Sigmoid colon (tissue), 7 donors: ENCODE data around the gene CSNK1G2. TPM values are rescaled to one million over a fixed set of nuclear protein-coding genes. Genes with fewer than 3 reads are reported as not detected.
A peak's percentile ranks its signal among the peaks of the same experiment; 100 is the strongest.

Experiments used
- DNase-seq: peaks from one replicate; pipeline ENCODE4 v3.0.0-alpha.2; 2019
- H3K27ac ChIP-seq, 4 donors: fragments of 200-600 bp; sonication (generic); one replicate each; pipeline ENCODE4 v1.5.1; 2016 to 2019; ENCODE audit warnings: mild to moderate bottlenecking in 1 of 4
- H3K27me3 ChIP-seq, 3 donors: fragments of 200-600 bp; sonication (generic); one replicate each; pipeline ENCODE4 v1.5.1; 2019; ENCODE audit warnings: mild to moderate bottlenecking in 1 of 3
- H3K36me3 ChIP-seq, 4 donors: fragments of 200-600 bp; sonication (generic); one replicate each; pipeline ENCODE4 v1.5.1; 2016 to 2019
- H3K4me1 ChIP-seq, 4 donors: fragments of 200-600 bp; sonication (generic); one replicate each; pipeline ENCODE4 v1.5.1; 2017 to 2019
- H3K4me3 ChIP-seq, 4 donors: fragments of 200-600 bp; sonication (generic); one replicate each; pipeline ENCODE4 v1.5.1; 2017 to 2019; ENCODE audit warnings: mild to moderate bottlenecking in 2 of 4, moderate library complexity in 1 of 4
- H3K9me3 ChIP-seq, 4 donors: fragments of 200-600 bp in 3 of 4; sonication (generic) in 3 of 4; one replicate each; pipeline versions ENCODE4 v1.5.1 to v1.6.1; 2013 to 2019
- EP300 ChIP-seq, 4 donors: sonication (generic); formaldehyde crosslinking; IDR thresholded peaks; one replicate each; pipeline ENCODE4 v1.6.1; 2017; ENCODE audit warnings: antibody characterized with exemption in 4 of 4
- POLR2A ChIP-seq, 2 donors: fragments of 450-650 bp; IDR thresholded peaks; one replicate each; pipeline ENCODE4 v1.6.1; 2016; ENCODE audit warnings: antibody characterized with exemption in 2 of 2, mild to moderate bottlenecking in 2 of 2, moderate library complexity in 2 of 2
- POLR2AphosphoS5 ChIP-seq, 4 donors: sonication (generic); formaldehyde crosslinking; IDR thresholded peaks; one replicate each; pipeline ENCODE4 v1.6.1; 2017; ENCODE audit warnings: antibody characterized with exemption in 4 of 4
- WGBS, 2 donors: extraction: QIAGEN DNeasy Blood & Tissue Kit; methylation state at CpG; one replicate each; pipeline ENCODE4 v1.1.7; 2013; 5-methylcytosine and 5-hydroxymethylcytosine counted together
- intact Hi-C: fragments of 100-400 bp; cut with DNase I; formaldehyde crosslinking; loops from one replicate; pipeline ENCODE4 v1.15.1; 2023
- polyA plus RNA-seq, 3 donors: library from polyadenylated mRNA; stranded (reverse); fragments of 200-250 nt; gene quantifications; one replicate each; pipeline ENCODE4 v1.2.3, GENCODE V29; 2013
- total RNA-seq, 4 donors: library from RNA; depleted of rRNA; stranded (reverse); fragments of >200 nt; gene quantifications; one replicate each; pipeline ENCODE4 v1.1.0, GENCODE V29; 2016
- TF ChIP-seq, protein P1 (sequence below), 4 experiments: fragments of 450-650 bp in 3 of 4; fragments of 200-600 bp in 1 of 4; IDR thresholded peaks; one replicate each; pipeline ENCODE4 v1.5.1; 2016 to 2019; ENCODE audit warnings: antibody characterized with exemption in 4 of 4, mild to moderate bottlenecking in 3 of 4, moderate library complexity in 2 of 4
- donor health status: healthy with polysubstance abuse.
- donor health status: Bipolar disorder and iron deficiency.
- donor health status: healthy.

CSNK1G2 gene
- total and polyA plus RNA-seq, 7 donors, result 24.6 to 91.1 (median 35.9) TPM

- DNase-seq, result no peak
- WGBS, 2 donors, result 70 to 85% methylated on average over 6 of the region's 6 CpGs
- Histone ChIP-seq H3K27me3 (no peaks in the 10 kb centered on the region), H3K4me1 (peaks cover 0 to 26% (median 13%) of the 10 kb centered on the region in 4 donors), H3K9me3 (no peaks in the 10 kb centered on the region), H3K27ac (peak overlapping the region in 2 of 4 donors; percentile 14 to 30), H3K36me3 (no peaks in the 10 kb centered on the region), H3K4me3 (no peak overlapping the region)
- intact Hi-C loops, result no loop called here
- TF ChIP-seq, protein P1, sequence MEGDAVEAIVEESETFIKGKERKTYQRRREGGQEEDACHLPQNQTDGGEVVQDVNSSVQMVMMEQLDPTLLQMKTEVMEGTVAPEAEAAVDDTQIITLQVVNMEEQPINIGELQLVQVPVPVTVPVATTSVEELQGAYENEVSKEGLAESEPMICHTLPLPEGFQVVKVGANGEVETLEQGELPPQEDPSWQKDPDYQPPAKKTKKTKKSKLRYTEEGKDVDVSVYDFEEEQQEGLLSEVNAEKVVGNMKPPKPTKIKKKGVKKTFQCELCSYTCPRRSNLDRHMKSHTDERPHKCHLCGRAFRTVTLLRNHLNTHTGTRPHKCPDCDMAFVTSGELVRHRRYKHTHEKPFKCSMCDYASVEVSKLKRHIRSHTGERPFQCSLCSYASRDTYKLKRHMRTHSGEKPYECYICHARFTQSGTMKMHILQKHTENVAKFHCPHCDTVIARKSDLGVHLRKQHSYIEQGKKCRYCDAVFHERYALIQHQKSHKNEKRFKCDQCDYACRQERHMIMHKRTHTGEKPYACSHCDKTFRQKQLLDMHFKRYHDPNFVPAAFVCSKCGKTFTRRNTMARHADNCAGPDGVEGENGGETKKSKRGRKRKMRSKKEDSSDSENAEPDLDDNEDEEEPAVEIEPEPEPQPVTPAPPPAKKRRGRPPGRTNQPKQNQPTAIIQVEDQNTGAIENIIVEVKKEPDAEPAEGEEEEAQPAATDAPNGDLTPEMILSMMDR (IDR thresholded peaks at IDR 0.05), result no peak
- TF ChIP-seq POLR2A (IDR thresholded peaks at IDR 0.05) (no peak), POLR2AphosphoS5 (IDR thresholded peaks at IDR 0.05) (no peak), EP300 (IDR thresholded peaks at IDR 0.05) (no peak)
These were observed 38.0 kb upstream of the CSNK1G2 start for GRCh38 chr19:1902923-1903322.

DNA sequence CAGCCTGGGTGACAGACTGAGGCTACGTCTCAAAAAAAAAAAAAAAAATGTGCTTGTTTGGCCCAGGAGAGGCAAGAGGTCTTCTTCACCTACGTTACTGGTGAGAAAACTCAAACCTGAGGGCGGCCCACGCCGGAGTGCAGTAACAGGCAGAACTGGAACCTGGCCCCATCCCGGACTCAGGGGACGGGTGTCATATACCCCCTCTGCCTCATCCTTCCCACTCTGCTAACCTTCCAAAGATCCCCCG, 36.2 kb upstream of the CSNK1G2 start:
- H3K9me3 ChIP-seq, result no peaks in the 10 kb centered on the region
- TF ChIP-seq, protein P1 (IDR thresholded peaks at IDR 0.05), result no peak
- TF ChIP-seq POLR2A (IDR thresholded peaks at IDR 0.05), result no peak
- TF ChIP-seq POLR2AphosphoS5 (IDR thresholded peaks at IDR 0.05), result no peak
- TF ChIP-seq EP300 (IDR thresholded peaks at IDR 0.05), result no peak
- H3K27ac ChIP-seq, result peak overlapping the region; percentile 67 to 89 (median 86)
- H3K27me3 ChIP-seq, result no peaks in the 10 kb centered on the region
- WGBS, 2 donors, result 38 to 41% methylated on average over 8 of the region's 8 CpGs
- H3K36me3 ChIP-seq, result no peaks in the 10 kb centered on the region
- intact Hi-C loops, result no loop called here
- H3K4me3 ChIP-seq, result peak overlapping the region in 3 of 4 donors; percentile 59 to 76 (median 70)
- H3K4me1 ChIP-seq, result peaks cover 0 to 31% (median 21%) of the 10 kb centered on the region in 4 donors
- no peak for DNase-seq

GRCh38 chr19:1905110-1905862, 35.7 kb upstream of the CSNK1G2 start, which contains the start of the genes ADAT3 and SCAMP4:
Gene ADAT3 (plus strand): TSS chr19:1905399. CDS start chr19:1912048, 6,649 bp downstream.
Gene SCAMP4 (plus strand): TSS chr19:1905399. CDS start chr19:1915020, 9,621 bp downstream.
- peak; percentile 100 for DNase-seq
- TF ChIP-seq POLR2A (IDR thresholded peaks at IDR 0.05) (peak; percentile 40 to 74), EP300 (IDR thresholded peaks at IDR 0.05) (peak in 1 of 4 donors; percentile 26), POLR2AphosphoS5 (IDR thresholded peaks at IDR 0.05) (peak; percentile 76 to 89 (median 82))
- TF ChIP-seq, protein P1 (IDR thresholded peaks at IDR 0.05), result no peak
- H3K4me1 ChIP-seq, result peaks cover 0 to 31% (median 23%) of the 10 kb centered on the region in 4 donors
- H3K9me3 ChIP-seq, result no peaks in the 10 kb centered on the region
- WGBS, 2 donors, result 0 to 1% methylated on average over 92 of the region's 92 CpGs
- no peaks in the 10 kb centered on the region for H3K27me3 ChIP-seq
- intact Hi-C loops, result no loop called here
- H3K4me3 ChIP-seq, result peak within 1 kb of the TSS; percentile 59 to 76 (median 72)
- H3K36me3 ChIP-seq, result no peaks in the 10 kb centered on the region
- H3K27ac ChIP-seq, result peak within 1 kb of the TSS; percentile 84 to 89 (median 86)

DNA sequence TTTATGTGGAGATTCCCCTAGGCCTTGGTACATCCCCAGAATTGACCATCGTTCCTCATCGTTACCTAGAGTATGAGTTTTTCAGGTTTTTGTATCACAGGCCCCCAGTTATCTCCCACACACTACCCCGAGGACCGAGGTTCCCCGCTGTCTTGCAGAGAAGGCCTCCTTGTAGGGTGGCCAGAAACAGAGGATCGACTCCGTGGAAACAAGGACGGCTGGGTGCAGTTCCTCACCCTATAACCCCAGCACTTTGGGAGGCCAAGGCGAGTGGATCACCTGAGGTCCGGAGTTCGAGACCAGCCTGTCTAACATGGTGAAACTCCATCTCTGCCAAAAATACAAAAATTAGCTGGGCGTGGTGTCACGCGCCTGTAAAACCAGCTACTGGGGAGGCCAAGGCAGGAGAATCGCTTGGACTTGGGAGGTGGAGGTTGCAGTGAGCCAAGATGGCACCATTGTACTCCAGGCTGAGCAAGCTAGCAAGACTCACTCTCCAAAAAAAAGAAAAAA, 35.1 kb upstream of the CSNK1G2 start:
- Histone ChIP-seq H3K27ac (peak overlapping the region; percentile 84 to 89 (median 86)), H3K27me3 (no peaks in the 10 kb centered on the region), H3K9me3 (no peaks in the 10 kb centered on the region), H3K4me3 (peak overlapping the region; percentile 59 to 76 (median 72)), H3K4me1 (peaks cover 0 to 31% (median 23%) of the 10 kb centered on the region in 4 donors), H3K36me3 (no peaks in the 10 kb centered on the region)
- WGBS, 2 donors, result 68 to 76% methylated on average over 15 of the region's 15 CpGs
- DNase-seq, result no peak
- TF ChIP-seq POLR2AphosphoS5 (IDR thresholded peaks at IDR 0.05), result no peak
- TF ChIP-seq EP300 (IDR thresholded peaks at IDR 0.05), result no peak
- TF ChIP-seq, protein P1 (IDR thresholded peaks at IDR 0.05), result no peak
- TF ChIP-seq POLR2A (IDR thresholded peaks at IDR 0.05), result no peak
- intact Hi-C loops, result no loop called here
